Activated T-helper 2 cell treated with anti-CD3 and anti-CD28 coated beads, Interferon-gamma antibody, Interleukin-2, Interleukin-4, amounts not matched to agents 10 μg/mL and 5 μg/mL and 100 μg/mL, durations not matched to agents 14 hours and 24 hours and 36 hours (primary cell): ENCODE data around the gene CPN2. TPM values are rescaled to one million over a fixed set of nuclear protein-coding genes. Genes with fewer than 3 reads are reported as not detected.

Source experiments
- DNase-seq: peaks from one replicate; pipeline ENCODE4 v3.0.0; 2021; ENCODE audit warnings: low spot score
- H3K27ac Mint-ChIP-seq: one replicate; pipeline ENCODE4 v1.8.0; 2021; ENCODE audit warnings: mixed read lengths
- H3K27me3 Mint-ChIP-seq: one replicate; pipeline ENCODE4 v1.8.0; 2021; ENCODE audit warnings: low read depth, mixed read lengths
- H3K36me3 Mint-ChIP-seq: one replicate; pipeline ENCODE4 v1.8.0; 2021; ENCODE audit warnings: low read depth, mixed read lengths
- H3K4me1 Mint-ChIP-seq: one replicate; pipeline ENCODE4 v1.8.0; 2021; ENCODE audit warnings: low read depth, mixed read lengths
- H3K4me3 Mint-ChIP-seq: one replicate; pipeline ENCODE4 v1.8.0; 2021; ENCODE audit warnings: low read depth, mild to moderate bottlenecking, moderate library complexity, mixed read lengths
- H3K9me3 Mint-ChIP-seq: one replicate; pipeline ENCODE4 v1.8.0; 2021; ENCODE audit warnings: mixed read lengths
- intact Hi-C: fragments of 100-400 bp; cut with micrococcal nuclease; formaldehyde crosslinking; loops from one replicate; pipeline ENCODE4 v1.15.1; 2023
- total RNA-seq: library from RNA; stranded (reverse); gene quantifications from 2 replicates; pipeline ENCODE4 v1.2.3, GENCODE V29; 2022

CPN2 gene
- total RNA-seq, 1 donor from 2014 or later = not detected

- Mint-ChIP-seq H3K36me3 (no peaks in the 10 kb centered on the region), H3K27me3 (peaks cover 33% of the 10 kb centered on the region), H3K27ac (no peak overlapping the region), H3K9me3 (peaks cover 14% of the 10 kb centered on the region), H3K4me3 (no peak overlapping the region), H3K4me1 (peaks cover 5% of the 10 kb centered on the region)
- no peak for DNase-seq
- intact Hi-C loops = no loop called here
These were observed 29.2 kb downstream of the CPN2 start for GRCh38 chr3:194321693-194322640.

GRCh38 chr3:194320744-194321243, 30.3 kb downstream of the CPN2 start:
- no peak for DNase-seq
- Mint-ChIP-seq H3K27ac (no peak overlapping the region), H3K9me3 (peaks cover 14% of the 10 kb centered on the region), H3K36me3 (no peaks in the 10 kb centered on the region), H3K4me1 (peaks cover 11% of the 10 kb centered on the region), H3K4me3 (no peak overlapping the region), H3K27me3 (peaks cover 40% of the 10 kb centered on the region)
- intact Hi-C loops = no loop called here

- Mint-ChIP-seq H3K27me3 (peaks cover 43% of the 10 kb centered on the region), H3K4me3 (no peak overlapping the region), H3K4me1 (peaks cover 14% of the 10 kb centered on the region), H3K36me3 (no peaks in the 10 kb centered on the region), H3K9me3 (peaks cover 14% of the 10 kb centered on the region), H3K27ac (no peak overlapping the region)
- intact Hi-C loops = no loop called here
- DNase-seq = no peak
These were observed 31.0 kb downstream of the CPN2 start for GRCh38 chr3:194320100-194320499.

DNA sequence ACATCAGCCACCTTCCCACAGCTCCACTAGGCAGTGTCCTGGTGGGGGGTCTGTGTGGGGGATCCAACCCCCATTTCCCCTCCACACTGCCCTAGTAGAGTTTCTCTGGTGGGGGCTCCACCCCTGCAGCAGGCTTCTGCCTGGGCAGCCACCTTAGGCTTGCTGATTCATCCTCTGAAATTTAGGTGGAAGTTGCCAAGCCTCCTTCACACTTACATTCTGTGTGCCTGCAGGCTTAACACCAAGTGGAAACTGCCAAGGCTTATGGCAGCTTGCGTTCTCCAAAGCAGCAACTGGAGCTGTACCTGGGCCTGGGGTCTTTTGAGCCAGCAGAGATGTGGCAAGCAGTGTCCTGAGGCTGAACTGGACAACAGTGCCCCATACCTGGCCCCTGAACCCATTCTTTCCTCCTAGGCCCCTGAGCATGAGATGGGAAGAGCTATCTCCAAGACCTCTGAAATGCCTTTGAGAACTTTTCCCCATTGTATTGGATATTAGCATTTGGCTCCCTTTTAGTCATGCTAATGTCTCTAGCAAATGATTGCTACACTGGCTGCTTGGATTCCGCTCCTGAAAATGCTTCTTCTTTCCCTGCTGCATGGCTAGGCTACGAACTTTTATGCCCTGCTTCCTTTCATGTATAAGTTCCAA, 32.5 kb downstream of the CPN2 start:
- intact Hi-C loops = loop anchor here (5.0 kb wide), 1 partner anchor 651 kb away; no protein-coding TSS in a partner anchor
- peaks cover 17% of the 10 kb centered on the region for H3K4me1 Mint-ChIP-seq
- no peak overlapping the region for H3K27ac Mint-ChIP-seq
- H3K9me3 Mint-ChIP-seq = peaks cover 14% of the 10 kb centered on the region
- peaks cover 46% of the 10 kb centered on the region for H3K27me3 Mint-ChIP-seq
- no peak for DNase-seq
- H3K36me3 Mint-ChIP-seq = no peaks in the 10 kb centered on the region
- H3K4me3 Mint-ChIP-seq = no peak overlapping the region

DNA sequence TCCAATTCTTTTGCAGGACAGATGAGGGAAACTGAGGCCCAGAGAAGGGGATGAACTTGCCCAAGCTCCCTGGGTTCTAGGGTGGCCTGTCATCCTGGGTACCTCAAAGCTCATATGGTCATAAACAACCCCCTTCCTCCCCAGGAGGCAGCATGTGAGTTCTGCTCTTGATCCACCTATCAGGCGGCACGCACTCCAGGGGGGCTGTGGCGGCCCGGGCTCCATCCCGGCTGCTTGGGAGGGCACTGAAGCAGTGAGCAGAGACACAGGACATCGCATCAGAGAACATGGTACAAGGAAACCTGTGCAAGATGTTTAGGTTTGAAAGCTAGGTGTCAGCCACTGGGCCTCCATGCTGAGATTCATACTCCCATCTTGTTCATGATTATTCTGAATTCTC, 34.2 kb downstream of the CPN2 start:
- Mint-ChIP-seq H3K27me3 (peaks cover 39% of the 10 kb centered on the region), H3K36me3 (no peaks in the 10 kb centered on the region), H3K9me3 (peaks cover 14% of the 10 kb centered on the region), H3K4me1 (peaks cover 22% of the 10 kb centered on the region), H3K4me3 (no peak overlapping the region), H3K27ac (no peak overlapping the region)
- intact Hi-C loops = loop anchor here (5.0 kb wide), 1 partner anchor 650 kb away; no protein-coding TSS in a partner anchor
- no peak for DNase-seq

- no peak overlapping the region for H3K4me3 Mint-ChIP-seq
- no peaks in the 10 kb centered on the region for H3K36me3 Mint-ChIP-seq
- H3K9me3 Mint-ChIP-seq = peaks cover 14% of the 10 kb centered on the region
- intact Hi-C loops = loop anchor here (2.0 to 5.0 kb wide), 2 partner anchors 527 to 649 kb away; no protein-coding TSS in a partner anchor
- peaks cover 40% of the 10 kb centered on the region for H3K27me3 Mint-ChIP-seq
- peaks cover 28% of the 10 kb centered on the region for H3K4me1 Mint-ChIP-seq
- no peak overlapping the region for H3K27ac Mint-ChIP-seq
- DNase-seq = no peak
These were observed 35.2 kb downstream of the CPN2 start for GRCh38 chr3:194315965-194316361.

- Mint-ChIP-seq H3K4me3 (peak overlapping the region; percentile 74), H3K27ac (no peak overlapping the region), H3K36me3 (no peaks in the 10 kb centered on the region), H3K4me1 (peaks cover 30% of the 10 kb centered on the region), H3K27me3 (peaks cover 40% of the 10 kb centered on the region), H3K9me3 (peaks cover 14% of the 10 kb centered on the region)
- DNase-seq = peak; percentile 80
- intact Hi-C loops = loop anchor here (2.0 to 5.0 kb wide), 2 partner anchors 527 to 648 kb away; no protein-coding TSS in a partner anchor
These were observed 35.8 kb downstream of the CPN2 start for GRCh38 chr3:194315088-194315964.

DNA sequence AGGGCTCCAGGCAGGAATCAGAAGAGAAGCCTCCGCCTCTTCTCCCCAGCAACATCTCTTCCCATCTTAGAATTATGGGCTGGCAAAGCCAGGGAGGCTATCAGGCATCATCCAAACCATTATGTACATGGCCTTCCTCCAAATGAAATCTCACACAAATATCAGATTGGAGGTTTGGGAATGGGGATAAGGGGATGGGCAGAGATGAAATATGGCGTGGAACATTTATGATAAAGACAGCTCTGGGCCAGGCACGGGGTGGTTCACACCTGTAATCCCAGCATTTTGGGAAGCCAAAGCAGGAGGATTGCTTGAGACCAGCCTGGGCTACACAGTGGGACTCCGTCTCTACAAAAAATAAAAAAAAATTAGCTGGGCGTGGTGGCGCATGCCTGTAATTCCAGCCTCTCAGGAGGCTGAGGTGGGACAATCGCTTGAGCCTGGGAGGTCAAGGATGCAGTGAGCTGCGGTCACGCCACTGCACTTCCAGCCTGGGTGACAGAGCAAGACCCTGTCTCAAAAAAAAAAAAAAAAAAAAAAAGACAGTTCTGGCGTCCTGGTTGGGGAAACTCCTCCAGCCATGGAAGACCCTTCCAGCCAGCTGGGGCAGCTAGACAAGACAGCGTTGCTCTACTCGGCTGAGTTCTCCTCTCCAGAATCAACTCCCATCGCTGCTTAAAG, 36.6 kb downstream of the CPN2 start:
- intact Hi-C loops = loop anchor here (2.0 to 5.0 kb wide), 2 partner anchors 526 to 647 kb away; no protein-coding TSS in a partner anchor
- no peak for DNase-seq
- Mint-ChIP-seq H3K9me3 (peaks cover 10% of the 10 kb centered on the region), H3K4me1 (peaks cover 36% of the 10 kb centered on the region), H3K27me3 (peaks cover 36% of the 10 kb centered on the region), H3K36me3 (no peaks in the 10 kb centered on the region), H3K4me3 (no peak overlapping the region), H3K27ac (no peak overlapping the region)

DNA sequence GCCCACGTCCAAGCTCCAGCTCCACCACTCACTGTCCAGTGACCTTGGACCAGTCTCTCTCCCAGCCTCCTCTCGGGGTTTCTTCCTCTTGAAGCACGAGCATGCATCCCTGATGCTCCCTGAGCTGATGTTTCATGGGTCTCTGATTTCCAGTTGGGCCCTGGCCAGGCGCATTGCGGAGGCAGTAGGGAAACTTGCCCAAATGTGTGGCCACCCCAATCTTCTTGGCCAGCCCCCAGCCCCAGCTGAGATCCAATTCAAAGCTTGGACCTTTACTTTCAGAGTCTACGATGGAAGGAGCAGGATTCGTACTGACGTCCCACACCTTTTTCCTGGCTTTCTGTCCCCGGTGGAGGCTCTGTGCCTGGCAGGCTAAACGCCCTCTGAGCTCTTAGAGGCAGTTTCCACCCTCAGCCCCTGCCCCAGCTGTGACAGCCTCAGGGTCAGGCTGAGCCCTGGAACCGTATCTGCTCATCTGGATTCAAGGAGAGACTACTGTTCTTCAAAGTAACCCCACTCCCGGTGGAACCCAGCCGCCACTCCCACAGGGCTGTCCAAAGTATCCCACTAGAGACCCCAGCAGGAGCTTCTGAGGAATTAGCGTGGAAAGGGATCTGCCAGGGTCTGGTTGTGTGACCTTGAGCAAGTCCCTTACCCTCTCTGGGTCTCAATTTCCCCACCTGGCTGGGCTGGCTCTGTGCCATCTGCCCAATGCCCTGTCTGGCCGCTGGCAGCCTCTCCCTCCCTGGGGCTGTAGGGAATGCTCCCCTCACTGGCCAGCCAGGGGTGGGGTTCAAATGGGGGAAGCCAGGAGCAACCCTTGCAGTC, 37.4 kb downstream of the CPN2 start:
- H3K36me3 Mint-ChIP-seq = no peaks in the 10 kb centered on the region
- no peak overlapping the region for H3K27ac Mint-ChIP-seq
- no peak overlapping the region for H3K4me3 Mint-ChIP-seq
- DNase-seq = no peak
- H3K4me1 Mint-ChIP-seq = peaks cover 44% of the 10 kb centered on the region
- peaks cover 3% of the 10 kb centered on the region for H3K9me3 Mint-ChIP-seq
- intact Hi-C loops = loop anchor here (2.0 kb wide), 1 partner anchor 525 kb away; no protein-coding TSS in a partner anchor
- peaks cover 29% of the 10 kb centered on the region for H3K27me3 Mint-ChIP-seq

DNA sequence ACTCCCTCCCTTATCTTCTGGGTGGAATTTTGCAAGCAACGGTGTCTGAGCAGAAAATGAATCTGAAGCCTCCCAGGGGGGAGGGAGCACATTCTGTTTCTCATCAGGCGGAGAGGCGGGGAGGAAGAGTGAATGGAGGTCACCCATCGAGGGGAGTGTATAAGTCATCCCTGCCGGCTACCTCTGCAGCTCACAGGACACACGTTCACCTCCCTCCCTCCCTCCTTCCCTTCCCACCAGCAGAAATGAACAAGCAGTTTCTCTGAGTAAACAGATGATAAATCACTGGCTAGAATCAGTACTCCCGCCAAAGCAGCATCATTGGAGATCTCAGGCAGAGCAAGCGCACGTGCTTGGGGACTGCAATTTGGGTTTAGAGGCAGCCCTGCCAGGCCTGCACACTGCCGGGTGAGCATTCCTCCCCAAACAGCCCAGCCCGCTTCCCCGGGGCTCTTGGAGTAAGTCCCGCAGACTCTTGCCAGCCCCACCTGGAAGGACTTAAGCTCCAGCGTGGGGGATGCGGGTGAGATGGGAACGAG, 38.3 kb downstream of the CPN2 start:
- Mint-ChIP-seq H3K36me3 (no peaks in the 10 kb centered on the region), H3K4me3 (no peak overlapping the region), H3K27ac (no peak overlapping the region), H3K4me1 (peaks cover 54% of the 10 kb centered on the region), H3K27me3 (peaks cover 27% of the 10 kb centered on the region), H3K9me3 (no peaks in the 10 kb centered on the region)
- DNase-seq = no peak
- intact Hi-C loops = no loop called here

DNA sequence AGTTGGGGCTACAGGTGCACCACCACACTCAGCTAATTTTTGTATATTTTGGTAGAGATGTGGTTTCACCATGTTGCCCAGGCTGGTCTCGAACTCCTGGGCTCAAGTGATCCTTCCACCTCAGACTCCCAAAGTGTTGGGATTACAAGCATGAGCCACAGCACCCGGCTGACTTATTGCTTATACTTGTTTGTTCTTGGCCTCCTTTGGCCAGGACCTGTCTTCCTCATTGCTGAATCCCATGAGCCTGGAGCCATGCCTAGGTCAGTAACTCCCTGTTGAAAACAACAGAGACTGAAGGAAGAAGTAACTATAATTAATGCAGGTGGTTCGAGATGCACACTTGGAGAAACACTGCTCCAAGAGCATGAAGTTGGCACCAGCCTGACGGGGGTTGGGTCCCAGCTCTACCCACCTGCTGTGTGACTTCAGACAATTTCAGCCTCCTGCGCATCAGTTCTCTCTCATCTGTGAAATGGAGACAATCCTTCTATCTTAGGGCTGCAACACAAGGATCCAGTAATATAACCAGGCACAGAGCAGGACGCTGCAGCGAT, 38.9 kb downstream of the CPN2 start:
- H3K27me3 Mint-ChIP-seq = peaks cover 21% of the 10 kb centered on the region

More for the DNA sequence above, 38.9 kb downstream of the CPN2 start:
- peaks cover 59% of the 10 kb centered on the region for H3K4me1 Mint-ChIP-seq
- no peaks in the 10 kb centered on the region for H3K9me3 Mint-ChIP-seq
- H3K4me3 Mint-ChIP-seq = no peak overlapping the region
- intact Hi-C loops = no loop called here
- H3K27ac Mint-ChIP-seq = no peak overlapping the region
- no peak for DNase-seq
- no peaks in the 10 kb centered on the region for H3K36me3 Mint-ChIP-seq
